Transverse colon (tissue), 4 donors: ENCODE data around the gene IFIH1. TPM values are rescaled to one million over a fixed set of nuclear protein-coding genes. Genes with fewer than 3 reads are reported as not detected.

Source experiments
- DNase-seq: peaks from one replicate; pipeline ENCODE4 v3.0.0-alpha.2; 2019
- H3K27ac ChIP-seq, 4 donors: fragments of 200-600 bp; sonication (generic); 2 replicates each; pipeline ENCODE4 v1.5.1; 2016 to 2018; ENCODE audit warnings: inconsistent platforms in 4 of 4
- H3K27me3 ChIP-seq: fragments of 200-600 bp; sonication (generic); 2 replicates; pipeline ENCODE4 v1.5.1; 2017; ENCODE audit warnings: inconsistent platforms
- H3K36me3 ChIP-seq, 4 donors: fragments of 200-600 bp; sonication (generic); 2 replicates each; pipeline ENCODE4 v1.5.1; 2017 to 2019; ENCODE audit warnings: inconsistent platforms in 4 of 4
- H3K4me1 ChIP-seq, 4 donors: fragments of 200-600 bp; sonication (generic); 2 replicates each; pipeline ENCODE4 v1.5.1; 2017 to 2020; ENCODE audit warnings: inconsistent platforms in 4 of 4
- H3K4me3 ChIP-seq, 4 donors: fragments of 200-600 bp; sonication (generic); 1 replicate in 1 of 4; 2 replicates in 3 of 4; pipeline versions ENCODE4 v1.5.1 to v1.6.1; 2017 to 2019; ENCODE audit warnings: inconsistent platforms in 4 of 4
- H3K9me3 ChIP-seq, 2 donors: fragments of 200-600 bp; sonication (generic); 2 replicates each; pipeline ENCODE4 v1.5.1; 2017 to 2019; ENCODE audit warnings: inconsistent platforms in 2 of 2
- CTCF ChIP-seq, 5 experiments: fragments of 200-600 bp in 3 of 5; fragments of 450-650 bp in 2 of 5; sonication (generic) in 3 of 5; IDR thresholded peaks; 1 replicate in 2 of 5; 2 replicates in 3 of 5; pipeline ENCODE4 v1.5.1; 2016 to 2017; ENCODE audit warnings: antibody characterized with exemption in 5 of 5, inconsistent platforms in 3 of 5, mild to moderate bottlenecking in 2 of 5, moderate library complexity in 1 of 5
- EP300 ChIP-seq: sonication (generic); formaldehyde crosslinking; IDR thresholded peaks from one replicate; pipeline ENCODE4 v1.6.1; 2017; ENCODE audit warnings: antibody characterized with exemption, low read depth
- POLR2A ChIP-seq: fragments of 450-650 bp; IDR thresholded peaks from one replicate; pipeline ENCODE4 v1.6.1; 2016; ENCODE audit warnings: antibody characterized with exemption, mild to moderate bottlenecking, moderate library complexity
- POLR2AphosphoS5 ChIP-seq, 3 donors: sonication (generic); formaldehyde crosslinking; IDR thresholded peaks; one replicate each; pipeline ENCODE4 v1.6.1; 2016; ENCODE audit warnings: antibody characterized with exemption in 3 of 3
- WGBS, 2 donors: methylation state at CpG; one replicate each; pipeline ENCODE4 v1.1.5; 2018; ENCODE audit warnings: low coverage in 1 of 2; 5-methylcytosine and 5-hydroxymethylcytosine counted together
- in situ Hi-C, 4 donors: fragments of 200-750 bp; cut with MboI; loops; one replicate each; pipeline versions ENCODE4 v1.15.0 to v1.15.1; 2017; ENCODE audit warnings: low sequenced_read_pairs in 3 of 4, low pct_ligation_motif_present in 1 of 4, low pct_unique_long_range_greater_than_20kb in 1 of 4
- intact Hi-C: fragments of 100-400 bp; cut with DNase I; formaldehyde crosslinking; loops from one replicate; pipeline ENCODE4 v1.15.1; 2023; ENCODE audit warnings: low total_unique reads
- total RNA-seq, 4 donors: library from RNA; depleted of rRNA; stranded (reverse); fragments of >200 nt; gene quantifications; one replicate each; pipeline ENCODE4 v1.1.0, GENCODE V29; 2016

The IFIH1 gene
- total RNA-seq, 4 donors from 2014 or later: 23.1 to 133 (median 29.5) TPM

- Histone ChIP-seq H3K4me1 (no peaks in the 10 kb centered on the region), H3K36me3 (peaks cover 0 to 54% (median 21%) of the 10 kb centered on the region in 4 donors), H3K27me3 (no peaks in the 10 kb centered on the region), H3K4me3 (no peak overlapping the region), H3K27ac (no peak overlapping the region), H3K9me3 (no peaks in the 10 kb centered on the region)
- in situ Hi-C loops: loop anchor here in 1 of 4 donors (10.0 kb wide), 1 partner anchor 56 kb away; no protein-coding TSS in a partner anchor
- WGBS, 2 donors: 98 to 100% methylated on average over 1 of the region's 1 CpG
- intact Hi-C loops: no loop called here
- TF ChIP-seq POLR2AphosphoS5 (IDR thresholded peaks at IDR 0.05) (no peak), POLR2A (no peak), CTCF (IDR thresholded peaks at IDR 0.05) (no peak), EP300 (no peak)
- no peak for DNase-seq
These were observed 37.8 kb downstream of the IFIH1 start for GRCh38 chr2:162280654-162281053.

GRCh38 chr2:162277381-162277780 lies 41.1 kb downstream of the IFIH1 start:
- no peak for DNase-seq
- Histone ChIP-seq H3K9me3 (no peaks in the 10 kb centered on the region), H3K27me3 (no peaks in the 10 kb centered on the region), H3K4me3 (no peak overlapping the region), H3K4me1 (no peaks in the 10 kb centered on the region), H3K27ac (no peak overlapping the region), H3K36me3 (peaks cover 0 to 53% (median 15%) of the 10 kb centered on the region in 4 donors)
- intact Hi-C loops: no loop called here
- in situ Hi-C loops: no loop called here
- TF ChIP-seq EP300 (no peak), POLR2AphosphoS5 (IDR thresholded peaks at IDR 0.05) (no peak), CTCF (IDR thresholded peaks at IDR 0.05) (no peak), POLR2A (no peak)
- 82 to 90% methylated on average over 3 to 4 of the region's 4 CpGs for WGBS, 2 donors

GRCh38 chr2:162267996-162268395 lies 50.5 kb downstream of the IFIH1 start:
- no peak for TF ChIP-seq POLR2AphosphoS5 (IDR thresholded peaks at IDR 0.05)
- no peak for TF ChIP-seq CTCF (IDR thresholded peaks at IDR 0.05)
- TF ChIP-seq POLR2A: no peak
- no peak for TF ChIP-seq EP300
- Histone ChIP-seq H3K9me3 (no peaks in the 10 kb centered on the region), H3K27ac (no peak overlapping the region), H3K36me3 (peaks cover 0 to 28% (median 2%) of the 10 kb centered on the region in 4 donors), H3K4me3 (no peak overlapping the region), H3K4me1 (no peaks in the 10 kb centered on the region), H3K27me3 (no peaks in the 10 kb centered on the region)
- intact Hi-C loops (no loop called here), in situ Hi-C loops (no loop called here)
- DNase-seq: no peak
- WGBS, 2 donors: 89 to 100% methylated on average over 1 of the region's 1 CpG

- no peak overlapping the region for H3K4me3 ChIP-seq
- DNase-seq: no peak
- peaks cover 0 to 26% (median 2%) of the 10 kb centered on the region in 4 donors for H3K36me3 ChIP-seq
- no peak overlapping the region for H3K27ac ChIP-seq
- H3K4me1 ChIP-seq: no peaks in the 10 kb centered on the region
- in situ Hi-C loops: no loop called here
- TF ChIP-seq POLR2A: no peak
- intact Hi-C loops: no loop called here
- WGBS, 2 donors: 95 to 98% methylated on average over 5 of the region's 5 CpGs
- H3K27me3 ChIP-seq: no peaks in the 10 kb centered on the region
- no peaks in the 10 kb centered on the region for H3K9me3 ChIP-seq
These were observed 51.0 kb downstream of the IFIH1 start for GRCh38 chr2:162267496-162267895.

- Histone ChIP-seq H3K4me3 (no peak overlapping the region), H3K27ac (no peak overlapping the region), H3K4me1 (peaks cover 0 to 7% (median 4%) of the 10 kb centered on the region in 4 donors), H3K27me3 (no peaks in the 10 kb centered on the region), H3K9me3 (no peaks in the 10 kb centered on the region), H3K36me3 (peaks cover 0 to 16% (median 0%) of the 10 kb centered on the region in 4 donors)
- in situ Hi-C loops: no loop called here
- TF ChIP-seq EP300 (no peak), POLR2A (no peak), CTCF (IDR thresholded peaks at IDR 0.05) (no peak), POLR2AphosphoS5 (IDR thresholded peaks at IDR 0.05) (no peak)
- intact Hi-C loops: no loop called here
- DNase-seq: no peak
- 100% methylated on average over 1 of the region's 1 CpG; no CpG with 5 or more reads in 1 of the 2 donors for WGBS, 2 donors
These were observed 52.1 kb downstream of the IFIH1 start for GRCh38 chr2:162266460-162266760.
